ENCODE results near the gene KRTAP5-2.
"Not testable (repeated sequence)": the region's sequence is repeated elsewhere in the genome, so short reads cannot be mapped to it uniquely, and the experiment has no call there.

The KRTAP5-2 gene

GRCh38 chr11:1597994-1598380 lies at the start of gene KRTAP5-2:
TSS of gene KRTAP5-2 (minus strand) at chr11:1598294. CDS start at chr11:1598250, 44 bp downstream.
- no peak for DNase-seq

DNA sequence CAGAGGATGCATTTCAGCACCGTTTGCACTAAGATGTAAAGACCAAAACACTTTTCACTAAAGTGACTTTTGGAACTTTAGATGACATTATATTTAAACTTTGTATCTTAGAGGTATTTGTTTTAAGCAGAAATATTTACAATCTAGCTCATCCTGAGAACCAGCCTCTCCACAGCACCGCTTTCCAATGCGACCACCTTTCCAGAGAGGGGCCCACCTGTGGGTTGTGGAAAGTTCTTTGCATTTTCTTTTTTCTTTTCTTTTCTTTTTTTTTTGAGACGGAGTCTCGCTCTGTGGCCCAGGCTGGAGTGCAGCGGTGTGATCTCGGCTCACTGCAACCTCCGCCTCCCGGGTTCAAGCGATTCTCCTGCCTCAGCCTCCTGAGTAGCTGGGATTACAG lies 48.4 kb upstream of the KRTAP5-2 start:
- not testable (repeated sequence) for DNase-seq

DNA sequence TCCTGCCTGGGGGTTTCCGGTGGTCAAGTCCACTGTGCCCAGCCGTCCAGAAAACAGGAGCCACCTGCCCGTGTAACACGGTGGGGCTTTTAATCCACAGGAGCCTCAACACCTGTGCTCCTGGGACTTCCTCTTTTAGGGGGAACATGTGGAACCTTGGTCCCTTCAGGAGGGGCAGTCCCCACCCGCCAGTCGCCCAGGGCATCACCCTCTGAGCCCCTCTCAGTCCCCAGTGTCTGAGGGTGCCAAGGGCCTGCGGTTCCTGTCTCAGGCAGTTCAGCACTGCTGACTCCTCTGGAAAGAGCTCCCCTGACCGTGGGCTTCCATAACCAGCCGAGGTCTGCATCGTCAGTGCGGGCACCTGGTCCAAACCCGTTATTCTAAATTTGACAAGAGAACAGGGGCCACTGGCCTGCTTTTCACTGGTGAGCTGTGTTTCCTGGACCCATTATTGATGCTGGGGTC lies 47.3 kb upstream of the KRTAP5-2 start:
- DNase-seq = no peak

- no peak for DNase-seq
Measured at GRCh38 chr11:1644601-1645356, 46.7 kb upstream of the KRTAP5-2 start.

DNA sequence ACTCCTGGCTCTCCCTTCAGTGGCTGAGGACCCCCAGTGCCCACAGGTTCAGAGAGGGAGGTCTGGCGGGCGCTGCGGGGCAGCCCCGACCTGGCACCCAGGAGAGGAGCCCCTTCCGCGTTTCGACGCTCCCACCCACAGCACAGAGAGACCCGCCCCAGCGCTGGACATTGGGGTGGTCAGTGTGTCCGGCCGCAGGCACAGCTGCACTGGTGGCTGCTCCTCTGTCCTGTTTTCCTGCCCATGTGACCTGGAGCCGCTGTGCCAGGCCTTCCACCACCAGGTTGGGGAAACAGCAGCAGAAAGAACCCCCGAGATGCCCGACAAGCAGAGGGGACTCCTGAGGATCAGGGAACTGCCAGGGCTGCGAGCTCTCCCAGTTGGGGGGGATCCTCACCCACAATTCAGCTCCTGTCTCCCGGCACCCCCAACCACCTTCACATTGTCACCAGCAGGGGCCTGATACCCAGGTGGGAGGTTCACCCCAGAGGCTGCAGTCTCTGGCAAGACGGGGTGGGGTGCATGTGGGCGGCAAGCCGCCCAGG lies 45.1 kb upstream of the KRTAP5-2 start:
- DNase-seq = no peak

DNA sequence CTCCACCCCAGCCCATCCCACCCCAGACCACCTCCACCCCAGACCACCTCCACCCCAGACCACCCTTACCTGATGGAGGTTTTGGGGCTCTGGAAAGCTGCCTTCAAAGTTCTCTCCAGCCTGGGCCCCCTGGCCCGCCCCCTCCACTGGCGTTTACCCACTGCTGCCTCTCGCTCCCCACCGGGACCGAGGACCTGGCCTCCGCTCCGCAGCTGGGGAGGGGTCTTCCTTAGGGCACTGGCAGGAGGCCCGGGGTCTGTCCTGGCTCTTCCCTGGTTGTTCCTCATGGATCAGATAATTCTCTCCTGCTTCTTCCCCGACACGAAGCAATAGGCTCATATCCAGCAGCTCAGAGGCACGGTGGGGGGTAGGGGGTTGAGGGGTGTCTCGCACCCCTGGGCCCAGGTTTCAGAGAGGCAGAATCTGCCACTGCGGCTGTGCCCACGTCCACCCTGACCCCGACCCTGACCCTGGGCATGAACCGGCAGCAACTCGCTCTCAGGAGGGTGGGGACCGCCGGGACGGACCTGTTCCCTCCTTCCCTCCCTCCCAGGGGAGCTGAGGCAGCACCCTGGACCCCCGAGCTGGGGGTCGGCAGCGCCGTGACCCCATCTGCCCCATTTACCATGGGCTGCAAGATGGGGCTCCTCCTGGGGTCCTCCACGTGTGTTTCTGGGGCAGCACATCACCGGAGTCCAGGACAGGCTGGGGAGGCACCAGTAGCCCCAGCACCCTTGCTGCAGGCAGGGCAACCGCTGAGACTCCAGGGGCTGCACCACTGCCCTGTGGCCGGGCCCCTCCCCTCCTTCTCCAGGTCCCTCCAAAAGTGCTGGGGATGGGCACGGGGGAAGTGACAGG lies 44.4 kb upstream of the KRTAP5-2 start:
- no peak for DNase-seq

GRCh38 chr11:1641096-1641495 lies 43.0 kb upstream of the KRTAP5-2 start:
- DNase-seq = no peak

DNA sequence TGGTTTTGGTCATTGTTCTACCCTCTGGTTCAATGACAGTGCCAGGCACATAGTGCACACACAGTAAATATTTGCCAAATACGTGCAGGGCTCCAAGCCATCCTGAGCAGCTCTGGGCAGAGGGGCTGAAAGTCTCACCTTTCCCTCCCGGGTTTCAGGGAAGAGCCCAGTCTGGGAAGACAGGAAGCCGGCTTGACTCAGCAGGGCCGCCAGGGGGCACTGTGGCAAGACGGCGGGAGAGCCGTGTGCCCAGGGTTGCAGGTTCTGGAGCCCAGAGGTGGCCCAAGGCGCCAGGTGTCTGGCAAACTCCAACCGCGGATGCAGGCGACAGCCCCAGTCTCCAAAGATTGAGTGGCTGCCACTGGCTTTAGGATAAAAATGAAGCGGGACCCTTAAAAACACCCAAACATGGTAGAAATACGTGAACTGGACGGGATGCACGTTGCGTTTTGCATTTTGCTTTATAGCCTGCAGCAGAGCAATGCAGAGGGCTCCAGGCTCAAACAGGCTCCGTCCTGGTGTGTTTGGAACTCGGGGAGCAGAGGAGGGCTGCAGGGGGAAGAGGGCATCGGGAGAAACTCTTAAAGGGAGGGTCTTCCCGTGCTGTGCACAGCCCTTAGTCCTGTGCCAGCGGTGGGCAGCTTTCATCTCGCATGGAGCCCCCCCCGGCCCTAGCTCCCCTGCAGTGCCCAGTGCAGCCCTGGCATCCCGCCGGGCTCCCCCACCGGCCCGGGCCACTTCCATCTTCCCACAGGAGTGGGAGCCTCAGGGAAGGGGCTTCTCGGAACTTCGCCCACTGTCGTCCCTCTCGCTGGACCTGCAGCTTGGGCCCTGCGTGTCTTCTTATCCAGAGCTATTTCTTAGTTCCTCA lies 42.2 kb upstream of the KRTAP5-2 start:
- DNase-seq = peak; percentile 52

DNA sequence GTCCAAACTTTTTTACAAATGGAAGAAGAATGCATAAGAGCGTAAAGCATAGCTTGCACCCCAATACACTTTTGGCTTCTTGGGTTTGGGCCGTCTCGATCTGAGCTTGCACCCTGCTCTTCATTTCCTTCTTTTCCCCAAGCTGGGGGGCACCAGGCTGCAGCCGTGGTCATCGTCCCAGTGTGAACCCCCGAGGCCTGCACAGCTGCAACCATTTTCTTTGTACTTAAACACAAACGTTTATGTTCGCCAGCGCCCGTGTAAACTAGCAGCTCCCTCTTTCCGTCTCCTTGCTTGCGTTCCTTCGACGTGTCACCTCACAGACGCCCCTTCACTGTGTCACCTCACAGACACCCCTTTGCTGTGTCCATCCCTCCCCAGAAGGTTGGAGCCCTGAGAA lies 41.6 kb upstream of the KRTAP5-2 start:
- DNase-seq = no peak

DNA sequence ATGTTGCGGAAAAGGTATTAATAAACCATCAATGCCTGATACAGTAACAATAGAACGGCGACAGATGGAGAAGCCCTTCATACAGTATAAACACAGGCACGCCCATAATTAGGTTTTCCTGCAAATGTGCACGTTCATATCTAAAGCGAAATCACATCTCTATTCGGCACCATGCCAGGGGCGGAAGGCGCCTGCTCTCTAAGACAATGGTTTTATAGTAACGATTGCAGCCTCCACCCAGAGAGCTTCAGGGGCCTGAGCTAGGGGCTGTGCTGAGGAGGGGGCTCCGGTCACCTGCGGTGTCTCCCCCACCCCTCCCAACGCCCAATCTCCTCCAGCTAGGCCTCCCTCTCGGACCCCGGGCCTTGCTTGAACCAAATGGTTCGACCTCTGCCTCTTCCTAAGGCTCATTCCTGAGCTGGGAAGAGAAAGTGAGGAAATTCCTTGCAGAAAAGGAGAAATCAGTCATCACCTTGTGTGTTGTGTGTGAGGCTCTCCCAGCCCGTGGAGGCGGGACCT lies 41.1 kb upstream of the KRTAP5-2 start:
- no peak for DNase-seq

GRCh38 chr11:1638344-1638743 lies 40.2 kb upstream of the KRTAP5-2 start:
- no peak for DNase-seq

DNA sequence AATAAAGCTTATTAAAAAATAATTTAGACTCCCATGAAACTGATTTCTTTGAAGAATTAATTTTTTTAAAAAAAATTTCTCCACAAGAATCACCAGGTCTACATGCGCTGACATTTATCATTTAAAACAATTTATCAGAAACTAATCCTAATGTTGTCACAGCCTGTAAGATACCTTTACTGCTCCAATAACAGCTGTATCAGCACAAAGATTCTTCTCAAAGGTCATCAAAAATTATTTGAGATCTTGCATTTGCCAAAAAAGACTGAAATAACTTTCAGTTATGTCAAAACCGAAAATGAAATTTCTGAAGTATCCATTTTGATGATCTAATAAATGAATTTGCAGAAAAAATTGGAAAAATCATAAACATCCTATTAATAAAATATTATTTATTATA lies 39.5 kb upstream of the KRTAP5-2 start:
- no peak for DNase-seq

DNA sequence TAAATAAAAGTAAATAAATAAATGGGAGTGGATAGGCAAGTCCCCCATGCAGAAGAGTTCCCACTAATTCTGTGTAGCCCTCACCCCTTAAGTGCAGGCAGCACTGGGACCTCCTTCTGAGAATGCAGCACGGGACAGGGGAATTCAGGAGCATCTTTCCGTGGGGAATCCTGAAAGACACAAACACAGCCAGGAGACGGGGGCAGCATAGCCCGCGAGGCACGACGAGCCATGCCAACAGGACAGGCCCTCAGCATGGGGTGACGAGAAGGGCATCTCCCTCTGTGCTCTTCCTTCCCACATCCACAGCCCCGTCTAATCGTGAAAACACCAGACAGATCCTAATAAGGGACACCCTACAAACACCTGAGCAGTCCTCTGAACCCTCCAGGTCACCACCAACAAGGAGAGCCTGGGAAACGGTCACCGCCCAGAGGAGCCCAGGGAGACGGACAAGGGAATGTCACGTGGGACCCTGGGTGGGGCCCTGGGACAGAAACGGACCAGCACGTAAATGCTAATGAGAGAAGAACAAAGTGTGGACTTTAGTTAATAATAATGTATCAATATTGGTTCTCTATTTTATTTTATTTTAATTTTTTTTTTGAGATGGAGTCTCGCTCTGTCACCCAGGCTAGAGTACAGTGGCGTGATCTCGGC lies 38.3 kb upstream of the KRTAP5-2 start:
- no peak for DNase-seq

- DNase-seq = no peak
Measured at GRCh38 chr11:1633864-1634263, 35.8 kb upstream of the KRTAP5-2 start.

DNA sequence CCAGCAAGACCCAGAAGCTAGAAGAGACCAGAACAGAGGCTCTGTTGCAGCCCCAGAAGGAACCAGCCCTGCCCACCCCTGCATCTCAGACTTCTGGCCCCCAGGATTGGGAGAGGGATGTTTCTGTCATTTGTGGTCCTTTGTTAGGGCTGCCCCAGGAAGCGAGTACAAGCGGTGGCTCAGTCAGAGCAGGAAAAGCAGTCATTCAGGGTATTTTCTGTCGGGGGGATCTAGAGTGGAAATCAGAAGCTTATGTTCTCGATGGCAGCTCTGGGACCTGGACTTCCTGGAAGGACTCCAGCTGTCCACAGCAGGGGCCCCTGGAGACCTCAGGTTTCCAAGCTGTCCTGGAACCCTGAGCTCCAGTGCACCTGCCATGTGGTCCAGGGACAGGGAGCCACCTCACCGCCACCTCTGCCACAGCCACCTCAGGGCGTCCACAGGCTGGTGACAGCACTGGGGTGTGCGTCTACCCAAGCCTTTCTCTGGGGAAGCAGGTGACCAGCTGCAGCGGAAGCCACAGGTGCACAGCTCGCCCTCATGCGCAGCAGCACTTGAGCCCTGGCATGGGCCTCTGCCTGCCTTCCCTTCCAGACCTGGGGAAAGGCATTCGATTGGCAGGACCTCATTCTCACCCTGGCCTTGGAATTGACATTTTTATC lies 34.1 kb upstream of the KRTAP5-2 start:
- DNase-seq = no peak

GRCh38 chr11:1631066-1631568 lies 33.0 kb upstream of the KRTAP5-2 start:
- DNase-seq = no peak

GRCh38 chr11:1630271-1630670 lies 32.2 kb upstream of the KRTAP5-2 start:
- DNase-seq = no peak

DNA sequence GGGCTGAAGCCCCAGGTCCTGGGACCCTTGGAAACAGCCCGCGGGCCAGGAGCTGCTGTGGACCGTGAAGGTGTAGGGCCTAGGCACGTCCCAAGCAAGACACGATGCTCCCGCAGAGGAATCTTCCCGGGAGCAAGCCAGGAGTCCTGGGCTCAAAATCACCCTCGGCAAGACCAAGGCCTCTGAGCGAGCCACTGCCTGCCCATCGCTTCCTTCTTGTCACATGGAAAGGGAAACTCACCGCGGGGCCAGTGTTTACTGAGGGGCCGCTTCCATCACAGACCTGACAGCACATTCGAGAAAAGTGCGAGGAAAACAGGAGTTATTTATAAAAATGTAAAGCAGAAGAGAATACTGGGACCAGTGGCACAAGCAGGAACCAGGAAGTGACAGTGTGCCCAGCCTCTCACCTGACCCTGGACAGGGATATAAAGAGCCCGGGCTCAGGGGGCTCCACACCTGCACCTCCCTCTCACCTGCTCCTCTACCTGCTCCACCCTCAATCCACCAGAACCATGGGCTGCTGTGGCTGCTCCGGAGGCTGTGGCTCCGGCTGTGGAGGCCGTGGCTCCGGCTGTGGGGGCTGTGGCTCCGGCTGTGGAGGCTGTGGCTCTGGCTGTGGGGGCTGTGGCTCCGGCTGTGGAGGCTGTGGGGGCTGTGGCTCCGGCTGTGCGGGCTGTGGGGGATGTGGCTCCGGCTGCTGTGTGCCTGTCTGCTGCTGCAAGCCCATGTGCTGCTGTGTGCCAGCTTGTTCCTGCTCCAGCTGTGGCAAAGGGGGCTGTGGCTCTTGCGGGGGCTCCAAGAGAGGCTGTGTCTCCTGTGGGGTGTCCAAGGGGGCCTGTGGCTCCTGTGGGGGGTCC lies 31.5 kb upstream of the KRTAP5-2 start, which contains the start of gene KRTAP5-5:
KRTAP5-5 (plus strand) TSS at position 450 of the 860 bp plus-strand sequence; CDS start at position 516, 66 bp downstream.
- no peak for DNase-seq

DNA sequence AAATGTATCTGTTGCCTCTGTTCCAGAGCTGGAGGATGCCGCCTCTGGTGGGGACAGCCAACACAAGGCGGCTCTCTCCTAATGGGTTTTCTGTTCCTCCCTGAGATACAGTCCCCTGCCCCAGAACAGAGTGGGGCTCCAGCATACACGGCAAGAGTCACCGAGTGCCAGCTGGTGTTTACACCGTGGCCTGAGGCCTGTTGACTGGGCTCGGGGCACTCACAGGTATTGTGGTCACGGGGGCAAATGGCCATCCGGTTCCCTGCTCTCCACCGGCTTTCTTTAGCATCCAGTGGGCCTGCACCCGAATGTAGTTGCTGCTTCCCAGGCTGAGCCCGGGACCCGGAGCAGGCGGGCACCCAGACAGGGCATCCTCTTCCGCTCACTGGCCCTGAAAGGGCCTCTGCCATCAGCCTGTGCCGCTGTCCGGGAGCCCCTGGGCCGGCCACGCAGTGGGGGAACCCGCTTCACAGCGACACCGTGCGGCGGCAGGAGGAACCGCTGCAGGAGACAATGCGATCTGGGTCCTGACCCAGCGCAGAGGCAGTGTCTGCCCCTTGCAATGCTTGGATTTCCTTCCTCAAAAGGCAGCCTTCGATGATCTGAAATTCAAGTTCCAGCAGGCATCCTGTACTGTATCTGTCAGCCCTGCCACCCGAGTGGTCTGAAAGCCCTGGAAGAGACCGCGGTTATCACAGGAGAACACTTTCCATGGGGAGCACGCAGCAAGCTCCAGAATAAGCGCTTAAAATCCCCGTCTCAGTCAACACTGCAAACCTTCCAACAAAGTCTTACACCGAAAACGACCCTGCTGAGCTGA lies 30.6 kb upstream of the KRTAP5-2 start:
- peak; percentile 38 for DNase-seq
